ENCODE results near the gene TEAD1. TPM values are rescaled to one million over a fixed set of nuclear protein-coding genes. Genes with fewer than 3 reads are reported as not detected.

TEAD1 gene
- total and polyA plus RNA-seq, 9 of the 15 experiments (the other 6 are each of a cell fraction or from before 2014, with no cell fraction given), result 1.7 to 17.7 (median 10.8) TPM

GRCh38 chr11:12777208-12777874 lies 103.1 kb downstream of the TEAD1 start:
- 82% methylated on average over 5 of the region's 5 CpGs for WGBS (ENCODE audit: insufficient coverage, low coverage, missing lambda C conversion rate)
- in situ Hi-C loops (cut with MboI), result no loop called here
- no peak overlapping the region for H2AFZ ChIP-seq (ENCODE audit: low read depth, low read length)
- TF ChIP-seq, protein P1, sequence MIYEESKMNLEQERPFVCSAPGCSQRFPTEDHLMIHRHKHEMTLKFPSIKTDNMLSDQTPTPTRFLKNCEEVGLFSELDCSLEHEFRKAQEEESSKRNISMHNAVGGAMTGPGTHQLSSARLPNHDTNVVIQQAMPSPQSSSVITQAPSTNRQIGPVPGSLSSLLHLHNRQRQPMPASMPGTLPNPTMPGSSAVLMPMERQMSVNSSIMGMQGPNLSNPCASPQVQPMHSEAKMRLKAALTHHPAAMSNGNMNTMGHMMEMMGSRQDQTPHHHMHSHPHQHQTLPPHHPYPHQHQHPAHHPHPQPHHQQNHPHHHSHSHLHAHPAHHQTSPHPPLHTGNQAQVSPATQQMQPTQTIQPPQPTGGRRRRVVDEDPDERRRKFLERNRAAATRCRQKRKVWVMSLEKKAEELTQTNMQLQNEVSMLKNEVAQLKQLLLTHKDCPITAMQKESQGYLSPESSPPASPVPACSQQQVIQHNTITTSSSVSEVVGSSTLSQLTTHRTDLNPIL (CRISPR knock-in tag; IDR thresholded peaks at IDR 0.05), result no peak
- TF ChIP-seq THRA (IDR thresholded peaks at IDR 0.05), result no peak
- no peak for TF ChIP-seq CEBPG (CRISPR knock-in tag; IDR thresholded peaks at IDR 0.05)
- TF ChIP-seq CEBPG (tag; conservative IDR thresholded peaks at IDR 0.05 in 1 of 2, IDR thresholded peaks at IDR 0.05 in 1 of 2), result no peak
- no peak for TF ChIP-seq POLR2G (IDR thresholded peaks at IDR 0.05; ENCODE audit: low read depth, low read length)
- no peak for TF ChIP-seq NR2C1 (IDR thresholded peaks at IDR 0.05)
- TF ChIP-seq NR2C1 (tag; IDR thresholded peaks at IDR 0.05), result no peak
- no peak for TF ChIP-seq RHOXF2B (CRISPR knock-in tag; conservative IDR thresholded peaks at IDR 0.05)
- TF ChIP-seq NR2C2 (CRISPR knock-in tag; IDR thresholded peaks at IDR 0.05), result no peak
- TF ChIP-seq NR2C2 (tag; IDR thresholded peaks at IDR 0.05), result no peak
- TF ChIP-seq NFE2 (IDR thresholded peaks at IDR 0.05; ENCODE audit: low read depth), result no peak
- no peak for TF ChIP-seq ZNF785 (CRISPR knock-in tag; IDR thresholded peaks at IDR 0.05)
- TF ChIP-seq RBM34 (IDR thresholded peaks at IDR 0.05; ENCODE audit: borderline replicate concordance, insufficient read depth, low read length), result no peak
- no peak for TF ChIP-seq DDX20 (tag; IDR thresholded peaks at IDR 0.05; ENCODE audit: low read depth)
- no peak for TF ChIP-seq HDAC2 (IDR thresholded peaks at IDR 0.05)
- ATAC-seq (no peak), DNase-seq (ENCODE audit: extremely low read depth in 1 of 4, low spot score in 3 of 4) (no peak), FAIRE-seq (no peak)
- no peaks in the 10 kb centered on the region for H3K36me3 ChIP-seq (ENCODE audit: control insufficient read depth, insufficient read depth, low read length)
- H3K4me1 ChIP-seq (replicated peaks in 1 of 2; ENCODE audit: control insufficient read depth in 2 of 2, insufficient read depth in 2 of 2, low read length in 2 of 2), result no peaks in the 10 kb centered on the region; a peak in 1 of 5 replicates
- no peaks in the 10 kb centered on the region for H3K27me3 ChIP-seq (ENCODE audit: control insufficient read depth in 2 of 2, insufficient read depth in 2 of 2, low read length in 2 of 2)
- H3K9me3 ChIP-seq (replicated peaks; ENCODE audit: control insufficient read depth, insufficient read depth, low read depth, low read length), result no peaks in the 10 kb centered on the region
- H3K4me2 ChIP-seq (ENCODE audit: insufficient read depth, low read length), result no peak overlapping the region
- POLR2A ChIA-PET, result interaction anchor here (0.7 kb wide), 1 partner anchor 19 kb away, joined by 3 read pairs; no protein-coding TSS in a partner anchor
- H3K9me1 ChIP-seq (ENCODE audit: control insufficient read depth, insufficient read depth, low read length), result no peaks in the 10 kb centered on the region
- H4K20me1 ChIP-seq (replicated peaks; ENCODE audit: control insufficient read depth, insufficient read depth, low read length), result no peaks in the 10 kb centered on the region
- CTCF ChIA-PET (ENCODE audit: low intra/inter-chr PET ratio), result no interaction called here
- no peak overlapping the region for H3K9ac ChIP-seq (ENCODE audit: insufficient read depth in 1 of 2, low read depth in 2 of 2, low read length in 2 of 2)
- no peak overlapping the region for H3K4me3 ChIP-seq
- no peak overlapping the region for H3K27ac ChIP-seq (ENCODE audit: extremely low read depth, low read depth, low read length)
- H3K79me2 ChIP-seq (ENCODE audit: control insufficient read depth, insufficient read depth, low read length), result no peaks in the 10 kb centered on the region
- intact Hi-C loops (cut with micrococcal nuclease), result no loop called here
- BruUV-seq (replicated peaks), result no TSS peak
